Right atrium auricular region (tissue), 2 donors: ENCODE data around the gene PID1. TPM values are rescaled to one million over a fixed set of nuclear protein-coding genes. Genes with fewer than 3 reads are reported as not detected.

Experiments used
- DNase-seq: peaks from one replicate; pipeline ENCODE4 v3.0.0-alpha.2; 2019; ENCODE audit warnings: low spot score
- H3K27ac ChIP-seq, 2 donors: fragments of 200-600 bp; sonication (generic); 1 replicate in 1 of 2; 2 replicates in 1 of 2; pipeline ENCODE4 v1.5.1; 2016 to 2019
- H3K27me3 ChIP-seq, 2 donors: fragments of 200-600 bp; sonication (generic); one replicate each; pipeline versions ENCODE4 v1.5.1 to v1.6.0; 2017 to 2019
- H3K36me3 ChIP-seq: fragments of 200-600 bp; sonication (generic); one replicate; pipeline ENCODE4 v1.5.1; 2016
- H3K4me1 ChIP-seq, 2 donors: fragments of 200-600 bp; sonication (generic); one replicate each; pipeline versions ENCODE4 v1.5.1 to v1.6.0; 2017 to 2019
- H3K4me3 ChIP-seq, 2 donors: fragments of 200-600 bp; sonication (generic); 1 replicate in 1 of 2; 2 replicates in 1 of 2; pipeline ENCODE4 v1.5.1; 2017 to 2019; ENCODE audit warnings: mild to moderate bottlenecking in 1 of 2, moderate library complexity in 1 of 2
- H3K9me3 ChIP-seq, 2 donors: fragments of 200-600 bp; sonication (generic); one replicate each; pipeline ENCODE4 v1.5.1; 2019
- total RNA-seq, 2 donors: library from RNA; depleted of rRNA; stranded (reverse); fragments of >200 nt; gene quantifications; one replicate each; pipeline ENCODE4 v1.1.0, GENCODE V29; 2016
- TF ChIP-seq, protein P1 (sequence below), 2 donors: fragments of 200-600 bp; sonication (generic); IDR thresholded peaks; one replicate each; pipeline ENCODE4 v1.5.1; 2019; ENCODE audit warnings: antibody characterized with exemption in 2 of 2

The PID1 gene
- total RNA-seq, 2 donors from 2014 or later: 9.1 to 24.0 TPM

DNA sequence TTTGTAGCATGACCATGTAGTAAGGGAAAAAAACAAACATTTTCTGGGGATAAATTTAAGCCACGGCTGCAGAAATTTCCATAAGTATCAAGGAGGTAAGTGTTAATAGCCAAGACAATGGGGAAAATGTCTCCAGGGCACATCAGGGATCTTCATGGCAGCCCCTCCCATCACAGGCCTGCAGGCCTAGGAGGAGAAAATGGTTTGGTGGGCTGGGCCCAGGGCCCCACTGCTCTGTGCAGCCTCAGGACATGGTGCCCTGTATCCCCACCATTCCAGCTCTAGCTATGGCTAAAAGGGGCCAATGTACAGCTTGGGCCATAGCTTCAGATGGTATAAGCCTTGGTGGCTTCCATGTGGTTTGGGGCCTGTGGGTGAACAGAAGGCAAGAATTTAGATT lies 271.8 kb downstream of the PID1 start:
- H3K36me3 ChIP-seq: no peaks in the 10 kb centered on the region
- DNase-seq: no peak

DNA sequence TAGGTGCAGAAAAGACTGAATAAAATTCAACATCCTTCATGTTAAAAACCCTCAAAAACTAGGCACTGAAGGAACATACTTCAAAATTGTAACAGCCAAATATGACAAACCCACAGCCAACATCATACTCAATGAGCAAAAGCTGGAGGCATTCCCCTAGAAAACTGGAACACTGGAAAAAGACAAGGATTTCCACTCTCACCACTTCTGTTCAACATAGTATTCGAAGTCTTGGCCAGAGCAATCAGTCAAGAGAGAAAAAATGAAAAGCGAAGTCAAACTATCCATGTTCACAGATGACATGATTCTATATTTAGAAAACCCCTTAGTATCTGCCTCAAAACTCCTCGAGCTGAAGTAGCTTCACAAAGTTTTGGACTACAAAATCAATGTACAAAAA lies 282.3 kb downstream of the PID1 start:
- H3K4me1 ChIP-seq: no peaks in the 10 kb centered on the region

More for the DNA sequence above, 271.8 kb downstream of the PID1 start:
- Histone ChIP-seq H3K4me3 (no peak overlapping the region), H3K4me1 (no peaks in the 10 kb centered on the region), H3K27me3 (no peaks in the 10 kb centered on the region), H3K27ac (no peak overlapping the region), H3K9me3 (peaks cover 0 to 4% of the 10 kb centered on the region in 2 donors)
- TF ChIP-seq, protein P1, sequence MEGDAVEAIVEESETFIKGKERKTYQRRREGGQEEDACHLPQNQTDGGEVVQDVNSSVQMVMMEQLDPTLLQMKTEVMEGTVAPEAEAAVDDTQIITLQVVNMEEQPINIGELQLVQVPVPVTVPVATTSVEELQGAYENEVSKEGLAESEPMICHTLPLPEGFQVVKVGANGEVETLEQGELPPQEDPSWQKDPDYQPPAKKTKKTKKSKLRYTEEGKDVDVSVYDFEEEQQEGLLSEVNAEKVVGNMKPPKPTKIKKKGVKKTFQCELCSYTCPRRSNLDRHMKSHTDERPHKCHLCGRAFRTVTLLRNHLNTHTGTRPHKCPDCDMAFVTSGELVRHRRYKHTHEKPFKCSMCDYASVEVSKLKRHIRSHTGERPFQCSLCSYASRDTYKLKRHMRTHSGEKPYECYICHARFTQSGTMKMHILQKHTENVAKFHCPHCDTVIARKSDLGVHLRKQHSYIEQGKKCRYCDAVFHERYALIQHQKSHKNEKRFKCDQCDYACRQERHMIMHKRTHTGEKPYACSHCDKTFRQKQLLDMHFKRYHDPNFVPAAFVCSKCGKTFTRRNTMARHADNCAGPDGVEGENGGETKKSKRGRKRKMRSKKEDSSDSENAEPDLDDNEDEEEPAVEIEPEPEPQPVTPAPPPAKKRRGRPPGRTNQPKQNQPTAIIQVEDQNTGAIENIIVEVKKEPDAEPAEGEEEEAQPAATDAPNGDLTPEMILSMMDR (IDR thresholded peaks at IDR 0.05): no peak

DNA sequence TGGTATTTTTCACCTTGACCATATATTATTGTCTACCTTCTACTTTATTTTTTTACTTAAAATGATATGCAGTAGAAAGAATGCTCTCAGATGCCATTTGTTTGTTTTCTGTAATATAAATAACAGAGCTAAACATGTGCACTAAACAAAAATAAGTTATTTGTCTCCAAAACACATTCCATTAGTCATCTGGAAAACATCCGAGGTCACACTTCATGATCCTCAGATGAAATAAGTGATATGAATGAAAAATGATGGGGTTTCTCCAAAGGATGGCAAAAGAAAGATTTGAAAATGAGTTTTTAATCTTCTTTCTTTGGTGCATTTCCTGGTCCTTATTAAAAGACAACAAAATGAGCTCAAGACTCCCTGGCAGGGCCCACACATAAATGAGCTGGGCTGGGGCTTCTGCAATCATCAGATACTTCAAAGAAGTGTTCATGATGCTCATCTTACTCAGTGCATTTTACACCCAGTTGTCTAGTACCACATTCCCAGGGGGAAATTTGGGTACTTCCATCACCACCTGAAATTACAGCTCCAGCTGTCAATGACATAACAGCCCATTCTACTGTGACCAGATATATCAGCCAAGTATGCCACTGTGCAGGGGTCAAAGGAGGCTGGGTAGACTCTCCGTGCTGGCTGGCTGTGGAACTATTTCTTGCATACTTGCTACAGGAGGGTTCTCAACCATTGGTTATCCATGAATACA lies 283.5 kb downstream of the PID1 start:
- no peak overlapping the region for H3K4me3 ChIP-seq
- no peak overlapping the region for H3K27ac ChIP-seq
- H3K36me3 ChIP-seq: no peaks in the 10 kb centered on the region
- no peaks in the 10 kb centered on the region for H3K9me3 ChIP-seq
- H3K27me3 ChIP-seq: no peaks in the 10 kb centered on the region
- no peaks in the 10 kb centered on the region for H3K4me1 ChIP-seq
- TF ChIP-seq, protein P1 (IDR thresholded peaks at IDR 0.05): no peak
- DNase-seq: no peak

More for the DNA sequence above, 282.3 kb downstream of the PID1 start:
- Histone ChIP-seq H3K27ac (no peak overlapping the region), H3K36me3 (no peaks in the 10 kb centered on the region), H3K27me3 (no peaks in the 10 kb centered on the region), H3K9me3 (no peaks in the 10 kb centered on the region), H3K4me3 (no peak overlapping the region)
- TF ChIP-seq, protein P1 (IDR thresholded peaks at IDR 0.05): no peak
- DNase-seq: no peak

DNA sequence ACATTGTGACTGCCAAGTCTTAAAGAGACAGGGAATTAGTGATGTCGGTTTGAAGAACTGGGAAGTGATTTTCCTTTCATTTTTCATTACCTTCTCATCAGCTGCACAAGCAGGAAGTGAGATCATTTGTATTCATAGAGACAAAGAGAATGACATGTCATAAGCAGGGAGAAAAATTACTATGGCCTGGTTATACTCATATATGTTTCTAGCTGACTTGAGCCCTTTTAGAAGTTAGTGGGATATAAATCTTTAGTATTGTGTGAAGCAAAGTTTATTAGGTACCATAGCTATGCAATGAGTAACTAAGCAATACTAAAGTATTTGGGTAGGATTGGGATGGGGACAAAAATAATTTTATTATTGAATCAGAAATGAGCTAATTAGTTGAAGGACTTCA lies 284.1 kb downstream of the PID1 start:
- Histone ChIP-seq H3K36me3 (no peaks in the 10 kb centered on the region), H3K4me3 (no peak overlapping the region), H3K27me3 (no peaks in the 10 kb centered on the region), H3K4me1 (no peaks in the 10 kb centered on the region), H3K27ac (no peak overlapping the region), H3K9me3 (no peaks in the 10 kb centered on the region)
- DNase-seq: no peak
- TF ChIP-seq, protein P1 (IDR thresholded peaks at IDR 0.05): no peak

DNA sequence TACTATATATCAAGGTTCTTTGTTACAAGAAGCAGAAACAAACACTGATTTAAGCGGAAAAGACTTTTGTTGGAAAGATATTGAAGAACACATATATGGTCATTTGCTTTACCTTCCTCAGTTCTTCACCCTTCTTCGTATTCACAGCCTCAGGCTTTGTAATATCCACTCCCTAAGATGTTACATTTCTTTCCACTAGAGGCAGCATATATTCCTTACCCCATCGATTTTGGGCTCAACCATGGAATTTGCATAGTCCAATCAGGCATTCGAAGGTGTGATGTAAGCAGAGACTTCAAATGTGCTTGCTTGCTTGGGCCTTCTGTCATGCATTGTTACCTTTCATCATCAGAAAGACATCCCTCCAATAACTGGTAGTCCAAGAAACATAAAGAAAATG lies 287.4 kb downstream of the PID1 start:
- Histone ChIP-seq H3K27me3 (no peaks in the 10 kb centered on the region), H3K4me1 (no peaks in the 10 kb centered on the region), H3K9me3 (peaks cover 0 to 14% of the 10 kb centered on the region in 2 donors), H3K36me3 (no peaks in the 10 kb centered on the region), H3K4me3 (no peak overlapping the region), H3K27ac (no peak overlapping the region)
- DNase-seq: no peak
- TF ChIP-seq, protein P1 (IDR thresholded peaks at IDR 0.05): no peak

DNA sequence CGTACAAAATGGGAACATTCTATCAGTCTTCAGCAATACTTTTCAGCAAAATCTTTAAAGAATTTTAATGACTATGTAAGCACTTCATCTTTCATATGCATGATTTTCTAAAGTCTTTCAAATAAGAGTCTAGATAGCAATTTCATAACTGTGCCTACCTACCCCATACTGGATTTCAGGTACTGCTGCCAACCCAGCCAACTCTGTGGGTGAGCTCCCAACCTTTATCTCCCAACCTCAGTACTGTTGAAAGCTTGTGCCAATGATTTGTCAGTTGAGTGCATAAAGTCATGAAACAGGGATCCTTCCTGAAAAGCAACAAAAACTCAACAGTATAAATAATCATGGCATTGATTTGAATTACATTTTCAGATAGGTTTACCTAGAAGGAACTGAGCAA lies 296.9 kb downstream of the PID1 start:
- DNase-seq: no peak
- TF ChIP-seq, protein P1 (IDR thresholded peaks at IDR 0.05): no peak

More for the DNA sequence above, 296.9 kb downstream of the PID1 start:
- Histone ChIP-seq H3K27me3 (no peaks in the 10 kb centered on the region), H3K9me3 (no peaks in the 10 kb centered on the region), H3K4me3 (no peak overlapping the region), H3K4me1 (no peaks in the 10 kb centered on the region), H3K36me3 (no peaks in the 10 kb centered on the region), H3K27ac (no peak overlapping the region)
